HG03039 (cell line): Measurements from ENCODE around the gene GET3.

ENCODE experiments used
- ATAC-seq: cut with Tn5 transposase; IDR thresholded peaks from one replicate; pipeline ENCODE4 v1.9.1; 2021; ENCODE audit warnings: mild to moderate bottlenecking, moderate library complexity; ENCODE audit not compliant: unreplicated experiment

GET3 gene

GRCh38 chr19:12750851-12751250 is 13.6 kb downstream of the GET3 start:
- ATAC-seq: no peak

- ATAC-seq: no peak
Observed at GRCh38 chr19:12751635-12752034, 14.3 kb downstream of the GET3 start, which contains the start of gene BEST2. TSS of gene BEST2 (plus strand) at chr19:12751791. CDS start at chr19:12752593, 802 bp downstream.

- ATAC-seq: no peak
Observed at GRCh38 chr19:12752056-12752781, 14.9 kb downstream of the GET3 start.

- ATAC-seq: no peak
Observed at GRCh38 chr19:12754465-12755196, 17.3 kb downstream of the GET3 start.

GRCh38 chr19:12756150-12756883 is 19.0 kb downstream of the GET3 start:
- ATAC-seq: no peak

- ATAC-seq: no peak
Observed at GRCh38 chr19:12757544-12758274, 20.4 kb downstream of the GET3 start.

- no peak for ATAC-seq
Observed at GRCh38 chr19:12759686-12760085, 22.4 kb downstream of the GET3 start.

GRCh38 chr19:12763100-12763499 is 25.8 kb downstream of the GET3 start:
- no peak for ATAC-seq

- ATAC-seq: no peak
Observed at GRCh38 chr19:12764698-12765097, 27.4 kb downstream of the GET3 start.

GRCh38 chr19:12766051-12766521 is 28.8 kb downstream of the GET3 start:
- no peak for ATAC-seq

GRCh38 chr19:12767150-12767549 is 29.9 kb downstream of the GET3 start:
- no peak for ATAC-seq

- no peak for ATAC-seq
Observed at GRCh38 chr19:12767666-12768065, 30.4 kb downstream of the GET3 start.

- ATAC-seq: no peak
Observed at GRCh38 chr19:12769689-12770088, 32.4 kb downstream of the GET3 start.

- ATAC-seq: no peak
Observed at GRCh38 chr19:12770922-12771321, 33.6 kb downstream of the GET3 start.

GRCh38 chr19:12772323-12772722 is 35.0 kb downstream of the GET3 start:
- ATAC-seq: no peak

GRCh38 chr19:12773571-12773970 is 36.3 kb downstream of the GET3 start:
- no peak for ATAC-seq

GRCh38 chr19:12774588-12775555 is 37.6 kb downstream of the GET3 start, which contains the start of gene HOOK2:
TSS of gene HOOK2 (minus strand) at chr19:12775552. CDS start at chr19:12775449, 103 bp downstream.
- ATAC-seq: no peak

- no peak for ATAC-seq
Observed at GRCh38 chr19:12777217-12778016, 40.1 kb downstream of the GET3 start.
